ENCODE measurements around the gene ALDH18A1. TPM values are rescaled to one million over a fixed set of nuclear protein-coding genes. Genes with fewer than 3 reads are reported as not detected.
"Not testable (repeated sequence)": the region's sequence is repeated elsewhere in the genome, so short reads cannot be mapped to it uniquely, and the experiment has no call there.

Gene ALDH18A1
- total and polyA plus RNA-seq, 8 donors = 48.2 to 72.0 (median 58.1) TPM

- no peaks in the 10 kb centered on the region for H3K27me3 ChIP-seq
- DNase-seq = no peak
- no peak for ATAC-seq
- H3K4me1 ChIP-seq = no peaks in the 10 kb centered on the region
- TF ChIP-seq CTCF (IDR thresholded peaks at IDR 0.05) = no peak
- no peaks in the 10 kb centered on the region for H3K9me3 ChIP-seq
- H3K4me3 ChIP-seq = no peak overlapping the region
- intact Hi-C loops (cut with DNase I) = no loop called here
- H3K27ac ChIP-seq = no peak overlapping the region
- peaks cover 0 to 91% of the 10 kb centered on the region in 2 donors for H3K36me3 ChIP-seq
Measured at GRCh38 chr10:95637911-95638310, 18.6 kb downstream of the ALDH18A1 start.

- intact Hi-C loops (cut with DNase I) = no loop called here
- H3K9me3 ChIP-seq = no peaks in the 10 kb centered on the region
- no peak for TF ChIP-seq CTCF (IDR thresholded peaks at IDR 0.05)
- H3K27me3 ChIP-seq = no peaks in the 10 kb centered on the region
- peaks cover 0 to 91% of the 10 kb centered on the region in 2 donors for H3K36me3 ChIP-seq
- no peak overlapping the region for H3K27ac ChIP-seq
- ATAC-seq (no peak), DNase-seq (no peak)
- H3K4me1 ChIP-seq = no peaks in the 10 kb centered on the region
- no peak overlapping the region for H3K4me3 ChIP-seq
Measured at GRCh38 chr10:95637140-95637539, 19.4 kb downstream of the ALDH18A1 start.

GRCh38 chr10:95635319-95635733, 21.2 kb downstream of the ALDH18A1 start:
- Histone ChIP-seq H3K27ac (no peak overlapping the region), H3K9me3 (no peaks in the 10 kb centered on the region), H3K36me3 (peaks cover 0 to 91% of the 10 kb centered on the region in 2 donors), H3K27me3 (no peaks in the 10 kb centered on the region), H3K4me3 (no peak overlapping the region), H3K4me1 (no peaks in the 10 kb centered on the region)
- intact Hi-C loops (cut with DNase I) = no loop called here
- DNase-seq (no peak), ATAC-seq (no peak)
- TF ChIP-seq CTCF (IDR thresholded peaks at IDR 0.05) = no peak

- H3K36me3 ChIP-seq = peaks cover 0 to 88% of the 10 kb centered on the region in 2 donors
- peak; percentile 23 for ATAC-seq
Measured at GRCh38 chr10:95628786-95629185, 27.7 kb downstream of the ALDH18A1 start.

GRCh38 chr10:95626500-95626899, 30.0 kb downstream of the ALDH18A1 start:
- no peak for TF ChIP-seq CTCF (IDR thresholded peaks at IDR 0.05)
- H3K4me3 ChIP-seq = no peak overlapping the region
- intact Hi-C loops (cut with DNase I) = no loop called here
- H3K27me3 ChIP-seq = no peaks in the 10 kb centered on the region
- ATAC-seq = no peak
- H3K27ac ChIP-seq = no peak overlapping the region
- H3K36me3 ChIP-seq = peaks cover 0 to 73% of the 10 kb centered on the region in 2 donors
- DNase-seq = no peak
- no peaks in the 10 kb centered on the region for H3K4me1 ChIP-seq
- H3K9me3 ChIP-seq = no peaks in the 10 kb centered on the region

More at GRCh38 chr10:95628786-95629185, 27.7 kb downstream of the ALDH18A1 start:
- Histone ChIP-seq H3K27me3 (no peaks in the 10 kb centered on the region), H3K9me3 (no peaks in the 10 kb centered on the region), H3K4me3 (no peak overlapping the region), H3K27ac (no peak overlapping the region), H3K4me1 (no peaks in the 10 kb centered on the region)
- no peak for TF ChIP-seq CTCF (IDR thresholded peaks at IDR 0.05)
- intact Hi-C loops (cut with DNase I) = no loop called here
- no peak for DNase-seq

GRCh38 chr10:95620415-95620814, 36.1 kb downstream of the ALDH18A1 start:
- H3K27ac ChIP-seq; H3K27me3 ChIP-seq; H3K4me3 ChIP-seq; DNase-seq; H3K4me1 ChIP-seq; intact Hi-C loops (cut with DNase I); H3K9me3 ChIP-seq; ATAC-seq: not testable (repeated sequence)
- peaks cover 0 to 81% of the 10 kb centered on the region in 2 donors for H3K36me3 ChIP-seq

All from left lung (tissue), 10 donors.